Mesendoderm (in vitro differentiated cells): Measurements from ENCODE around the gene DOCK9. TPM values are rescaled to one million over a fixed set of nuclear protein-coding genes. Genes with fewer than 3 reads are reported as not detected.

Experiments
- DNase-seq: peaks from one replicate; pipeline ENCODE4 v3.0.0; 2013
- H2AK5ac ChIP-seq: 2 replicates; pipeline ENCODE4 v1.6.1; 2013; ENCODE audit warnings: low read length, inconsistent platforms
- H2BK120ac ChIP-seq: 2 replicates; pipeline ENCODE4 v1.6.1; 2013; ENCODE audit warnings: low read depth, mild to moderate bottlenecking, low read length, moderate library complexity, mixed read lengths
- H2BK15ac ChIP-seq: replicated peaks from 2 replicates; pipeline ENCODE4 v1.6.1; 2013; ENCODE audit warnings: low read depth, mild to moderate bottlenecking, moderate library complexity
- H2BK5ac ChIP-seq: 2 replicates; pipeline ENCODE4 v1.6.1; 2013; ENCODE audit warnings: low read length, inconsistent platforms
- H3K18ac ChIP-seq: 2 replicates; pipeline ENCODE4 v1.6.1; 2013; ENCODE audit warnings: mild to moderate bottlenecking, low read length, mixed read lengths
- H3K23ac ChIP-seq: one replicate; pipeline ENCODE4 v1.6.1; 2013; ENCODE audit warnings: low read length
- H3K27ac ChIP-seq: 2 replicates; pipeline ENCODE4 v1.5.1; 2013; ENCODE audit warnings: low read depth, mild to moderate bottlenecking, inconsistent platforms, low read length, moderate library complexity
- H3K27me3 ChIP-seq: 2 replicates; pipeline ENCODE4 v1.6.1; 2013; ENCODE audit warnings: low read length, control low read depth, mild to moderate bottlenecking, inconsistent platforms; ENCODE audit not compliant: insufficient read depth, poor library complexity
- H3K36me3 ChIP-seq: 2 replicates; pipeline ENCODE4 v1.6.1; 2013; ENCODE audit warnings: low read length, inconsistent platforms; ENCODE audit not compliant: control insufficient read depth, insufficient read depth
- H3K4ac ChIP-seq: one replicate; pipeline ENCODE4 v1.6.1; 2013; ENCODE audit warnings: low read depth, mild to moderate bottlenecking, low read length, moderate library complexity
- H3K4me1 ChIP-seq: 2 replicates; pipeline ENCODE4 v1.6.1; 2013; ENCODE audit warnings: low read depth, low read length, inconsistent platforms; ENCODE audit not compliant: control insufficient read depth
- H3K4me2 ChIP-seq: 2 replicates; pipeline ENCODE4 v1.6.1; 2013; ENCODE audit warnings: low read length
- H3K4me3 ChIP-seq: 2 replicates; pipeline ENCODE4 v1.5.1; 2013; ENCODE audit warnings: mild to moderate bottlenecking, low read length
- H3K56ac ChIP-seq: one replicate; pipeline ENCODE4 v1.6.1; 2013; ENCODE audit warnings: low read length
- H3K79me1 ChIP-seq: 2 replicates; pipeline ENCODE4 v1.6.1; 2013; ENCODE audit warnings: low read length, inconsistent platforms
- H3K79me2 ChIP-seq: 2 replicates; pipeline ENCODE4 v1.6.1; 2013; ENCODE audit warnings: mild to moderate bottlenecking, low read length; ENCODE audit not compliant: control insufficient read depth, insufficient read depth
- H3K9ac ChIP-seq: 2 replicates; pipeline ENCODE4 v1.6.1; 2013; ENCODE audit warnings: low read length, inconsistent platforms
- H4K5ac ChIP-seq: one replicate; pipeline ENCODE4 v1.6.1; 2013; ENCODE audit warnings: low read length
- H4K8ac ChIP-seq: one replicate; pipeline ENCODE4 v1.6.1; 2013; ENCODE audit warnings: low read depth, mild to moderate bottlenecking, control low read depth, low read length, moderate library complexity
- WGBS: extraction: QIAGEN DNeasy Blood & Tissue Kit; methylation state at CpG from one replicate; pipeline ENCODE4 v1.1.7; 2013; ENCODE audit warnings: low lambda C conversion rate, missing lambda C conversion rate; ENCODE audit not compliant: insufficient coverage; ENCODE audit errors: extremely low coverage; 5-methylcytosine and 5-hydroxymethylcytosine counted together
- polyA plus RNA-seq, 2 experiments: library from polyadenylated mRNA; stranded (reverse); fragments of 200-250 nt; gene quantifications; one replicate each; pipeline ENCODE4 v1.2.3, GENCODE V29; 2013

The DOCK9 gene
- polyA plus RNA-seq (2013, experiment 1 of 2): 9.6 TPM
- polyA plus RNA-seq (2013, experiment 2 of 2): 10.6 TPM

GRCh38 chr13:98977568-98978265 is at the start of gene DOCK9:
TSS of gene DOCK9 (minus strand) at chr13:98978064. CDS start at chr13:98977909, 155 bp downstream.
- no peak within 1 kb of the TSS for H3K18ac ChIP-seq
- peak within 1 kb of the TSS; percentile 37 for H3K23ac ChIP-seq
- peaks cover 6% of the 10 kb centered on the region for H3K4me1 ChIP-seq
- H3K56ac ChIP-seq: peak within 1 kb of the TSS; percentile 25
- no peaks in the 10 kb centered on the region for H3K36me3 ChIP-seq
- H2BK5ac ChIP-seq: no peak within 1 kb of the TSS
- no peaks in the 10 kb centered on the region for H3K79me2 ChIP-seq
- H3K79me1 ChIP-seq: no peaks in the 10 kb centered on the region
- H3K4ac ChIP-seq: peak within 1 kb of the TSS; percentile 63
- H2BK15ac ChIP-seq: no peak within 1 kb of the TSS
- no peak within 1 kb of the TSS for H4K5ac ChIP-seq
- H3K27me3 ChIP-seq: no peaks in the 10 kb centered on the region
- H3K4me3 ChIP-seq: no peak within 1 kb of the TSS
- H3K9ac ChIP-seq: no peak within 1 kb of the TSS
- no peak within 1 kb of the TSS for H3K4me2 ChIP-seq
- peak; percentile 57 for DNase-seq
- H4K8ac ChIP-seq: no peak within 1 kb of the TSS
- H3K27ac ChIP-seq: no peak within 1 kb of the TSS
- H2BK120ac ChIP-seq: no peak within 1 kb of the TSS
- no CpG with 5 or more reads among the region's 16 CpGs for WGBS
- no peak within 1 kb of the TSS for H2AK5ac ChIP-seq

GRCh38 chr13:99027260-99027659 is 49.4 kb upstream of the DOCK9 start:
- H3K4me3 ChIP-seq: no peak overlapping the region
- no peak overlapping the region for H4K5ac ChIP-seq
- no peaks in the 10 kb centered on the region for H3K4me1 ChIP-seq
- H2BK5ac ChIP-seq: no peak overlapping the region
- no peak overlapping the region for H3K56ac ChIP-seq
- H3K79me2 ChIP-seq: no peaks in the 10 kb centered on the region
- H2BK15ac ChIP-seq: no peak overlapping the region
- no peaks in the 10 kb centered on the region for H3K36me3 ChIP-seq
- no peak overlapping the region for H4K8ac ChIP-seq
- DNase-seq: no peak
- H3K18ac ChIP-seq: no peak overlapping the region
- no peaks in the 10 kb centered on the region for H3K27me3 ChIP-seq
- H3K23ac ChIP-seq: no peak overlapping the region
- no peak overlapping the region for H2AK5ac ChIP-seq
- H3K4ac ChIP-seq: no peak overlapping the region
- no peak overlapping the region for H2BK120ac ChIP-seq
- no peak overlapping the region for H3K4me2 ChIP-seq
- WGBS: no CpG with 5 or more reads among the region's 7 CpGs
- H3K27ac ChIP-seq: no peak overlapping the region
- no peaks in the 10 kb centered on the region for H3K79me1 ChIP-seq
- no peak overlapping the region for H3K9ac ChIP-seq

- no peaks in the 10 kb centered on the region for H3K79me1 ChIP-seq
- no peak overlapping the region for H3K56ac ChIP-seq
- H3K4me2 ChIP-seq: no peak overlapping the region
- no peaks in the 10 kb centered on the region for H3K4me1 ChIP-seq
- H3K23ac ChIP-seq: no peak overlapping the region
- H3K4ac ChIP-seq: no peak overlapping the region
- H4K8ac ChIP-seq: no peak overlapping the region
- H3K27me3 ChIP-seq: no peaks in the 10 kb centered on the region
- H2BK120ac ChIP-seq: no peak overlapping the region
- no peak overlapping the region for H3K18ac ChIP-seq
- H2BK15ac ChIP-seq: no peak overlapping the region
- no peak overlapping the region for H3K27ac ChIP-seq
- no peaks in the 10 kb centered on the region for H3K79me2 ChIP-seq
- H3K9ac ChIP-seq: no peak overlapping the region
- H2BK5ac ChIP-seq: no peak overlapping the region
- no peak overlapping the region for H2AK5ac ChIP-seq
- no peak for DNase-seq
- no peak overlapping the region for H3K4me3 ChIP-seq
- no CpG with 5 or more reads among the region's 4 CpGs for WGBS
- no peak overlapping the region for H4K5ac ChIP-seq
- no peaks in the 10 kb centered on the region for H3K36me3 ChIP-seq
These were observed 45.1 kb upstream of the DOCK9 start for GRCh38 chr13:99022941-99023340.

GRCh38 chr13:99018418-99019180 is 40.7 kb upstream of the DOCK9 start:
- H3K79me2 ChIP-seq: no peaks in the 10 kb centered on the region
- no peak overlapping the region for H3K23ac ChIP-seq
- H2BK15ac ChIP-seq: no peak overlapping the region
- no peak overlapping the region for H2BK5ac ChIP-seq
- no peak overlapping the region for H3K4me2 ChIP-seq
- H3K4me1 ChIP-seq: no peaks in the 10 kb centered on the region
- H3K79me1 ChIP-seq: no peaks in the 10 kb centered on the region
- DNase-seq: no peak
- H2AK5ac ChIP-seq: no peak overlapping the region
- H3K27me3 ChIP-seq: no peaks in the 10 kb centered on the region
- H3K27ac ChIP-seq: no peak overlapping the region
- H4K5ac ChIP-seq: no peak overlapping the region
- no peak overlapping the region for H3K56ac ChIP-seq
- H3K4me3 ChIP-seq: no peak overlapping the region
- no peak overlapping the region for H4K8ac ChIP-seq
- no peak overlapping the region for H3K18ac ChIP-seq
- H3K9ac ChIP-seq: no peak overlapping the region
- H3K36me3 ChIP-seq: no peaks in the 10 kb centered on the region
- H3K4ac ChIP-seq: no peak overlapping the region
- no peak overlapping the region for H2BK120ac ChIP-seq
- no CpG with 5 or more reads among the region's 3 CpGs for WGBS

GRCh38 chr13:99015606-99016490 is 38.0 kb upstream of the DOCK9 start:
- H3K4me1 ChIP-seq: no peaks in the 10 kb centered on the region
- no peaks in the 10 kb centered on the region for H3K79me2 ChIP-seq
- no peak overlapping the region for H3K9ac ChIP-seq
- H3K79me1 ChIP-seq: no peaks in the 10 kb centered on the region
- no peak overlapping the region for H3K23ac ChIP-seq
- no CpG with 5 or more reads among the region's 15 CpGs for WGBS
- H3K4me2 ChIP-seq: no peak overlapping the region
- H3K27ac ChIP-seq: no peak overlapping the region
- H2BK120ac ChIP-seq: no peak overlapping the region
- H3K27me3 ChIP-seq: no peaks in the 10 kb centered on the region
- no peaks in the 10 kb centered on the region for H3K36me3 ChIP-seq
- H4K5ac ChIP-seq: no peak overlapping the region
- H2BK5ac ChIP-seq: no peak overlapping the region
- H3K4me3 ChIP-seq: no peak overlapping the region
- H2AK5ac ChIP-seq: no peak overlapping the region
- no peak overlapping the region for H3K18ac ChIP-seq
- DNase-seq: no peak
- no peak overlapping the region for H2BK15ac ChIP-seq
- no peak overlapping the region for H3K56ac ChIP-seq
- no peak overlapping the region for H4K8ac ChIP-seq
- no peak overlapping the region for H3K4ac ChIP-seq
